Left lobe of liver (tissue), 2 donors: ENCODE measurements around the gene NUMA1. TPM values are rescaled to one million over a fixed set of nuclear protein-coding genes. Genes with fewer than 3 reads are reported as not detected.

ENCODE experiments used
- ATAC-seq: fragments of 200-7000 bp; cut with Tn5 transposase; one replicate; pipeline ENCODE4 v1.9.1; 2020; ENCODE audit warnings: mild to moderate bottlenecking, moderate library complexity
- DNase-seq: peaks from one replicate; pipeline ENCODE4 v3.0.0-alpha.2; 2020; ENCODE audit warnings: low spot score
- total RNA-seq: library from RNA; stranded (reverse); gene quantifications from one replicate; pipeline ENCODE4 v1.2.1, GENCODE V29; 2021
- donor health status: DM: no; HTN: no; CAD: no; lungs with moderate emphysema.
- donor health status: DM: no; HTN: yes; CAD: no.

Gene NUMA1
- total RNA-seq, 1 donor from 2014 or later: 59.0 TPM

DNA sequence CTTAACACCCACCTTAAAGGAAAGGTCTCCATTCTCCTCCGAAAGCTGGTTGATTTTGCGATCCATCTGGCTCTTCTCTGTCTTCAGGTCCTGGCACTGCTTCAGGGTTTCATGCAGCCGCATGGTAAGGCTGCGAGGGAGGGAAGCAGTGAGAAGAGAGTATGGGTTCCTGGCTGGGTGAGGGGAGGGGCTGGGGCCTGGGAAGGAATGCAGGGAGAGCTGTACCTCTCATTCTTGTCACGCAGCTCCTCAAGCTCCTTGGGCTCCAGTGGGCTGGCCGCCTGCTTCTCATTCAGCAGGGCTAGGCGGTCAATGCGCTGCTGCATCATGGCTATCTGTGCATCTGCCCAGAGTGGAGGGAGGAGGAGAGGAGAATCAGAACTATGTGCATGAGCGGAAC lies 62.2 kb downstream of the NUMA1 start:
- no peak for DNase-seq
- no peak for ATAC-seq

DNA sequence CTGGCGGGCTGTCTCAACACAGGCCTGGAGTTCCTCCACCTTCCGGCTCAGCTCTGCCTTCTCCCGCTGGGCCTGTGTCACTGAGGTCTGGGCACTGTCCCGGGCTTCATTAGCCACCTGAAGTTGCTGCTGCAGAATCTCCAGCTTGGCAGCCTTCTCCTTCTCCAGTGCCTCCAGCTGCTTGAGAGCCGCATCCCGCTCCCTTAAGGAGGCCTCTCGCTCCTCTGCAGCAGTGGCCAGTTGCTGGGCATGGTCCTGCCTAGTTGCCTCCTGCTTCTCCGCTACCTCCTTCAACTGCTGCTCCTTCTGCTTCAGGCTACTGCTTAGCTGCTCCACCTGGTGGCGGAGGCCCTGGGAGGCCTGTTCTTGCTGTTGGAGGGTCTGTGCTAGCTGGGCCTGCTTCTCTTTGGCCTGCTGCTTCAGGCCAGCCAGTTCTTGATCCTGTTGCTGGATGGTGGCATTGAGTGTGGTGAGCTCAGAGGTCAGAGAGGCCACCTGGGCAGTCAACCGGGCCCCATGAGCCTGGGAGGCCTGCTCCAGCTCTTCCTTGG lies 64.8 kb downstream of the NUMA1 start:
- ATAC-seq (peak; percentile 15), DNase-seq (no peak)

DNA sequence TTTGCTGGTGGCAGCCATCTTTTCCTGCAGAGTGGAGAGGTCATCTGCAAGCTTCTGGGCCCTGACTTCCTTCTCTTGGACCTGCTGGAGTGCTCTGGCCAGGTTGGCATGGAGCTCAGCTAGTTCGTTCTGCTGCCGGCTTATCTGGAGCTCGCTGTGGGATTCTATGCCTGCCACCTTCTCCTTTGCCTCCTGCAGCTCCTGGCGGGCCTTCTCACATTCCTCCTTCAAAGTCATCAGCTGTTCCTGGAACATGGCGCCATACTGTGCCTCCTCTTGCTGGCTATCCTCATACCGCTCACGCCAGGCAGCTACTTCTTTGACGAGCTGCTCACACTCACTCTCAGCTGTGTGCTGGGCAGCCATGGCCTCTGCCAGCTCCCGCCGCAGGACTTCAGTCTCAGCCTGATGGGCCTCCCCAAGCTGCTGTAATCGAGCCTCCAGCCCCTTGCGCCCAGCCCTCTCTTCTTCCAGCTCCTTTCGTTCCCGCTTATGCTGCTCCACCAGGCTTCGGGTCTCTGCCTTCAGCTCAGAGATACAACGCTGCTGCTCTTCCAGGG lies 65.5 kb downstream of the NUMA1 start:
- ATAC-seq (no peak), DNase-seq (no peak)

DNA sequence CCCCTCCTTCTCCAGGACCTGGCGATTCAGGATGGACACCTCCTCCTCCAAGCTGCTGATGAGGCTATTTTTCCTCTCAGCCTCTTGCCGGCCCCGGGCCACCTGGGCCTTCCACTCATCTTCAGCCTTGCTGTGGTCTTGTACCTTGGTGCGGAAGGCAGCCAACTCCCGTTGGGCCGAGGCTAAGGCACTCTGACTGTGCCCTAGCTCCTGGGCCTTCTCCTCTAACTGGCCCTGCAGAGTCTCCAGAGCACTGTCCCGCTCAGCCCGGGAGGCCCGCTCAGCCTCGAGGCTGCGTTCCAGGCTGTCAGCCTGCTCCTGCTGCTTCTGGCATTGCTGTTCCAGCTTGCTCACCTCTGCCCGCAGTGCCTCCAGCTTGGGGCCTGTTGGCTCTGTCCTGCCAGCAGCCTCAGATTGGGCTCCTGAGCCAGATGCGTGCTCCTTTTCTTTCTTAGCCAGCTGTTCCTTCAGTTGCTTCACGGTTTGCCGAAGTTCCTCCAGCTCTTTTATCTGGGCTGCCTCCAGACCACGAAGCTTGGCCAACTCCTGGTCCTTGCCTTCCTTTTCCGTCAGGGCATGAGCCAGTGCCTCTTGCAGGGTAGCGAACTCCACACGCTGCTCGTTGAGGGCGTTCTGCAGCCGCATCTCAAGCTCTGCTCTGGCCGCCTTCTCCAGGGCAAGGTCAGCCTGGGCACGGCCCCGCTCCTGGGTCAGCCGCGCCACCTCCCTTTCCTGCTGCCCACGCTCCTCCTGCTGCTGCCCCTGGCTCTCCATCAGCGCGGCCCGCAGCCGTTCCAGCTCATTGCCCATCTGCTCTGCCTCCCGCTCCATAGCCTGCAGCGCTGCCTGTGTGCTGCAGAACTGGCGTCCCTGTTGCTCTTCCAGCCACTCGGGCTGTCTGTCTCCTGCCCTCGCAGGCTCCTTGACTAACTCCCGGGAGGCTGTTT lies 66.3 kb downstream of the NUMA1 start:
- DNase-seq (no peak), ATAC-seq (no peak)

DNA sequence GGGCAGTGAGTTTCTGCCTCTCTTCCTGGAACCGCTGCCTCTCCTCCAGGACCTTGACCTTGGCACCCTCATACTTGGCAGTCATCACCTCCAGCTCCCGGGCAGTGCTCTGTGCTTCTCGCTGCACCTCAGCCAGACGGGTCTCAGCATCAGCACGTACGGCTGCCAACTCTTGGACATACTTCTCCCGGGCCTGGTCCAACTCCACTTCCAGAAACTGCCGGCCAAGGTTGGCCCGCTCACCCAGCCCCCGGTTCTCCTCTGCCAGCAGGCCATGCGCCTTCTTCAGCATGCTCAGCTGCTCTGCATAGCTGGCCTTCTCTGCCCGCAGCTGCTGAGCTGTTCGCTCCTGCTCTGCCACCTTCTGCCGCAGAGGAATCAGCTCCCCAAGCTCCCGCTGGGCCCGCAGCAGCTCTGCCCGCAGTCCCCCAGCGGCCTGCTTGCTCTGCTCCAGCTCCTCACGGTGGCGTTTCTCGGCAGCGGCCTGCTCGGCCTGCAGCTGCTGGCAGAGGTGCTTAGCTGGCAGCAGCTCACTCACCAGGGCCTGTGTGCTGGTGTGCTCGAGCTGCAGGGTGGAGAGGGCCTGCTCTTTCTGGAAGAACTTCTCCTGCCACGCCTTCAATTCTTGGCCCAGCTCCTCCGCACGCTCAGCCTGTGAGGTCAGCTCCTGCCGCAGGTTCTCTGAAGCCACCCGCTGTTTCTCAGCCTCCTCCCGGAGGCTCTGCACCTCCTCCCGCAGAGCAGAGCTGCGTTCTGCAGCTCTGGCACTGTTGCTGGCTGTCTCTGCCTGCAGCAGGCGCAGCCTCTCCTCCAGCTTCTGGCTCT lies 67.2 kb downstream of the NUMA1 start:
- DNase-seq (peak; percentile 66), ATAC-seq (peak; percentile 74)

DNA sequence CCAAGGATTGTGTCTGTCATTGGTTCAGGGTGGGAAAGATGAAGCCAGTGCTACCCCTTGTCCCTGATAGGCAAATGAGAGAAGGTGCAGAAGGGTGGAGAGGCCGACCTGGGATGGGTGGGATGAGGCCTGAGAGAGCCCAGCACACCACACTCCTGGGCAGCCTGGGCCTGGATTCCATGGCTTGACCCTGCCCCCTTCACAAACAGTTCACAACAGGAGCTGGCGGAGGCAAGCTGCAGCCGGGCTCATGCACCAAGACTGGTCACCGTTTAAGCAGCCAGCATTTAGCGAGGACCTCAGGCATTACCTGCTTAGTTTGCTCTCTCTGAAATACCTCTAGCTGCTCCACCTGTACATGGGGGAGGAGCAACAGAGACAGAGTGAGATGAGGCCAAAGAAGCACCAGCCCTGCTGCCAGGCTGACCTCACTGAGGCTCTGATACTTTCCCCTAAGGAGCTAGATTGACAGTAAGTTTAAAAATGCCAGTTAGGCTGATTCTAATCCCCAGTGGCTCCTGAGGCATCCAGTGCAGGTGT lies 68.2 kb downstream of the NUMA1 start:
- ATAC-seq: peak; percentile 11
- no peak for DNase-seq

DNA sequence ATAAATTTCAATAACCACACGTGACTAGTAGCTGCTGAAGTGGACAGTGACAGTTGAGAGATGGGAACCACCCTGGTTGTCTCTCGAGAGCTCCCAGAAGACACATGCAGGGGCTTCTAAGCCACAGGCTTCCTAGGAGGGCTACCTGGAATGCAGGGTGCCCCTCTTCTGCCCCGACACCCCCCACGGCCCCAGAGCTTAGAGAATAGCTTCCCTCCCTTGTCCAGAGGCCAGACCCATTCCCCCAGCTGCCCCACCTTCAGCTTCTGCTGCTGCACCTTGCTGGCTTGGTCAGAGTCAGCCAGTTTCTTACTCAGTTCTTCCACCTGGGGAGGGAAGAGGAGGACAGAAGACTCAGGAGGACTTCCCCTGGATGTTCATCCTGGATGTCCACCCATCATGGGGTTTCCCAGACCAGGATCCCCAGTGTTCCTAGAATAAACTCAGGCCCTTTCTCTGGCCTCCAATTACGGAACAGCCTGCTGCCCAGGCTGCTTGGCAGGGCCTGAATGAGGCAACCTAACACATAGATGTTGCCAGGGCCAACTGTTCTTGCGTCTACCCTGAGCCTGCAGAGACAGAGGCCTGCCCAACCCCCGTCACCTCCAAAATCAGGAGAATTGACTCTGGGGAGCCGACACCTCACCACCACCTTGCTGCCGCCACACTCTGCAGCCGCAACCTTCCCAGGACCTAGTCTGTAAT lies 69.7 kb downstream of the NUMA1 start:
- no peak for DNase-seq
- ATAC-seq: no peak

DNA sequence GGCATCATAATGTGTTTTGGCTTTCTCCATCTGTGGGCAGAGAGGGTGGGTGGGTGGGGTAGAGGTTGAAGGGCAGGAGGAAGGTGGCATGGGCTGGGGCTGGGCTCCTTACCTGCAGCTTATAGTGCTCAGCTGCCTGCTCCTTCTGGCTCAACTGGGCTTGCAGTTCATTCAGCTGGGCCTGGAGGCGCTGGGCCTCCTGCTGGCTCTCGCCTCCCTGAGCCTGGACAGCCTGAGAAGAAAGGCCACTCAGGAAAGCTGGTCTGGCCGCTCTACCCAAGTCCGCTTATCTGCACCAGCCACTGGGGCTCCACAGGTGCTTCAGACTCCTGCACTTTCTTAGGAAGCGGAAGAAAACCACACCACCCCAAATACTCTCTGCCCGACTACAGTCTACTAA lies 71.2 kb downstream of the NUMA1 start:
- no peak for ATAC-seq
- DNase-seq: no peak

DNA sequence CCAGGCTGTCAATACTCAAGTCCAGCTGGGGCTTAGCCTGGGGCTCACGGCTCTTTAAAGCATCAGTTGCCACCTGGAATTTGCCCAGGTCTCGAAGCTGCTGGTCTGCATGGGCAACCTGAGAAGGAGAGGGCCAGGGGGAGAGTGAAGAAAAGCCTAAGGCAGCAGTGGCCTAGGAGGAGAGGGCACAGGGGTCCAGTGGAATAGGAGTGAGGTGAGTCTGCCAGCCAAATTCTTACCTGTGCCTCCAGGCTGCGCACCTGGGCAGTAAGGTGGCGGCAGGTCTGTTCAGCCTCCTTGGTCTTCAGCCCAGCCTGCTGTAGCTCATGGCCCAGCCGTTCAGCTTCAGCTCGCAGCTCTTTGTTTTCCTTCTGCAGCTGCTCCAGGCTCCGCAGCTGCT lies 71.6 kb downstream of the NUMA1 start:
- DNase-seq (no peak), ATAC-seq (no peak)

DNA sequence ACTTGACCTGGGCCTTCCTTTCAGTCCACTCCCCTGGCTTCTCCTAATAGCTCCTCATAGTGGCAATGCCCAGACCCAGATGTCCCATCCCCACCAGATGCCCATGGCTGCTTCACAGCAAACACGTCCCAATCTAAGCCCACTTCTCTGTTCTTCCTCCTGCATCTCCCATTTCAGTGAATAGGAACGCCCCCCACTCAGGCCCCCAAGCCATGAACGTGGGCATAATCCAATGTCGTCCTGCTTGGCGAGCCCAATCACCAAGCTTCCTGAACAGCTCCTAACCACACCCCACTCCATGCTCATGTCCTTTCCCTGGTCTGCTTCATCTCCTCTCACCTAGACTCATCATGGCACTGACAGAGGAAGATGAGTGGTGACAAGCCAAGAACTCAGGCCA lies 72.8 kb downstream of the NUMA1 start:
- DNase-seq: no peak
- ATAC-seq: no peak

DNA sequence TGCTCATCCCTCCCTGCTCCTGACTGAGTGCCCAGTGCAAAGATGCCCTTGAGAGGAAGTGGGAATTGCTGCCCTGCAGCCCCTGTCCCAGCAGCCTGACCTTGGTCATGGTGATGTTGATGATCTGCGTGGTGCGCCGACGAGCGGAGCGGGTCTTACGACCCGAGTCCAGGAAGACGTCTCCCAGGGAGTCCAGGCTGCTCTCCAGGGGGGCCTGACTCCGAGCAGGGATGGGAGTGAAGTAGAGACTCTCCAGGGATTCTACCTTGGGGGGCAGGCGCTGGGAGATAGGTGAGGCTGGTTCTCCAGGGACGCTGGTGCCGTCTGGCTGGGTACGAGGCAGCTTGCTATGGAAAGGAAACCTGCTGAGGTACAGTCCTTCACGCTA lies 73.3 kb downstream of the NUMA1 start:
- DNase-seq (no peak), ATAC-seq (no peak)

DNA sequence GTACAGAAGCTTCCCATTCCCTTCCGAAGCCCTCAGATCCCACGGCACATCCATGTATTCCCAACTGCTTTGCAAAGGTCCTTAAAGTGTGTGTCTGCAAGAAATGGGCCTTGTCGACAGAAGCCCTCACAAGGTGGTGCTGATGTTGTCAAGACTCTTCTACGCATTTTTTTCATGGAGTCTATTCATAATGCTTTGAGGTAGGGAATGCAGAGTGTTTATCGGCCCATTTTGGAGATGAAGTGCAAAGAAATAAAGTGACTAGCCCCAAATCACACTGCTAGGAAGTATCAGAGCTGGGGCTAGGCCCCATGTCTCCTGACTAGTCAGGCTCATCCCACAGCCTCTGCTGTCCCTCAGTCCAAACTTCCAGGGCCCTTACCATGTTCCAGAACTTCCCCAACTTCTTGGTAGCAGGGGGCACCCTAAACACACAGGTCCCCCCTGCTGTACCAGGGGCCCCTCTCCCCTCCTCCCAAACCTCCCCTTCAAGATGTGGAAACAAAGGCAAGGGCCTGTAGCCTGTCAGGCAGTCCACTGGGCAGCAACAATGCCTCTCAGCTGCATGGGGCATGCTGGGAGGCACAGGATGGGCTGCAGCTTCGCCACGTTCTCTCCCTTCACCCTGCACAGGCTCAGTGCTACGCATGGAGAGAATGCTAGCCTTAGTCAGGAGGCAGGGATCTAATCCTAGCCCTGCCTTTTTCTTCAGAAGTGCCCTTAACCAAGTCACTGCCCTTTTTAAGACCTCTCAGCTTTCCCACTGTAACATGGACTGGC lies 73.8 kb downstream of the NUMA1 start:
- no peak for ATAC-seq
- DNase-seq: no peak

DNA sequence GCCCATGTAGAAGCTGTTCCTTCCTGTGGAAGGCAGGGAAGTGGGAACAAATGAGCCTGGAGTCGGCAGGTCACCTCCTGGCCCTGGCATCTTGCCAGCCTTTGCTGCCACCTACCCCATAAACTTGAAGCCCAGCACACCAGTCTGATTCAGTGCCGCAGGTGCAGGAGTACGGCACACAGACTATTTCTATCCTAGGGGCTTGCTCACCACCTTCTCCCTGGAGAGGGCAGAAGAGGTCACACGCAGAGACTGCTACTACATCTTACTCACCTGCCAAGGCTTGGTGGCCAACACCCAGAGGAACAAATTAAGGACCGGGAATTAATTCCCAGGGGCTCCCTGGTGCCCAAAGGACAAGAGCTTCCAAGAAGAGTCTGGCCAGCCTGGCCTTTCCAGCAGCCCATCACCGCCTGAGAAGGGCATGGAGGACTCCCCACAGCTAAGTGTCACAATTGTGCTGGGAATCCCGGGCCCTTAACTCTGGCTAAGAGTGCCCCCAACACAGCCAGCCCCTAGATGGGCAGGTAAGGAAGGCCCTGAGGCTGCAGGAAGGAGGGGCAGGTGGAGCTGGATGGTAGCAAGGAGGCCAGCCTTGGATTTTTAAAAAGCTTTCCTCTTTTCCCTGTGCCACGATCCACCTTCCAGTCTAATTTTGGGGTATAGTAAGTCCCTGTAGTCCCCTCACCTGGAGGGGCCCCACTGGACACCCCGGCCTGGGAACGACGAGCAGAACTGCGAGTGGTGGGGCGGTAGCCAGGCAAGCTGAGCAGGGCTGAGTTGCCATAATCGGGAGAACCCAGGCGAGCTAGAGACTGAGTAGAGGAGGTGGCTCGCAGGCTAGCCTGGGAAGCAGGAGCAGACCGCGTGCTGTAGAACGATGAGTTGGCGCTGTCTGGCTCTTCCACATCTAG lies 74.7 kb downstream of the NUMA1 start:
- ATAC-seq: no peak
- DNase-seq: no peak

DNA sequence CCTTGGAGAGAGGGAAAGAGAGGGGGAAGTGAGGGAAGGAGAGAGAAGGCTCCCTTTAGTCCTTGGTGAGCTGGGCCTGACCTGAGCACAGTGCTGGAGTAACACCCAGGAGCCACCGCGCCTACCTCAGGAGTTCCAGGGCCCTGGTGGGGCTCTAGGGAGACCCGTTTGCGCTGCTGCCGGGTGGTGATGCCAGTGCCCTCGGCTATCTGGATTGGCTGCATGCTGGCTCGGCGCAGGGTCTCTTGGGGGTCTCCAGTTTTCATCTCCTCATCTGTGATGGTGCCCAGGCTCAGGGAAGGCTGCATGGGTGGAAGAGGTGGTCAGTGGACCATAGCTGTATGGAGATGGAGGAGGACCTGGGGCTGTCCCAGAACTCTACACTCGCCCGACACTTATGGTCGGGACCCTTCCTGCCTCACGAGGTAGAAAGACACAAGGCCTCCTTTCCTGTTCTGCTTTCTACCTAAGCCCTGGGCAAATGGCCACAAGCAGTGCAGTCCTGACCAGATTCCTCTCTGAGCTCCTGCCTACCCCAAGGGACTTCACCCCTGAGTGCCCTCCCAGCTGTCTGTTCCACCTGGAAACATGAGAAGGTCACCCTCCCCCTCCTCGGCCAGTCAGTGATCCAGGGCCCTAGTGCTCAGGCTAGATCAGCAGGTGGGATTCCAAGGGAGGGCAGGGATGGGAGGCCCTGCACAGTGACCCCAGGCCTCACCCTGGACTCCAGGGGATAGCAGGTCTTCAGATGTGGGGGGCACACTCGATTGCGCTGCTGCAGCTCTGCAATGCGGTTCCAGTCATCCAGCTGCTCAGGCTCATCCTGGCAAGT lies 75.6 kb downstream of the NUMA1 start:
- ATAC-seq (no peak), DNase-seq (no peak)

DNA sequence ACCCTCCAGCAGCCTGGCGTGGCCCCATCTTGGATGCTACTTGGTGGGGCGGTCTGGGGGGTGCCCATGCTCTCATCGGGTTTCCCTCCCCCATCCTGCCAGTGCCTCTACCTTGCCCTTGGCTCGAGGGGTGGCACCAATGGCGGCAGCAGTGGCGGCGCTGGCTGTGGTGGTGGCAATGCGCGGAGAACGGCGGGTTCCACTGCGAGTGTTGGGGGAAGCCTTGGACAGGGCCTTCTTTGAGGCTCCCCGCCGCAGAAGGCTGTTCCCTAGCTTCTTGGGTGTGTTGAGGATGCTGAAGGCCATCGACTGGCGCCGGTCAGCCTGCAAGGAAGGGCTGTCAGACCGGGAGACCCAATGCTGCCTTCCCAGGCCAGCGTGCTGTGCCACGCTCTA lies 76.6 kb downstream of the NUMA1 start:
- DNase-seq (no peak), ATAC-seq (no peak)

DNA sequence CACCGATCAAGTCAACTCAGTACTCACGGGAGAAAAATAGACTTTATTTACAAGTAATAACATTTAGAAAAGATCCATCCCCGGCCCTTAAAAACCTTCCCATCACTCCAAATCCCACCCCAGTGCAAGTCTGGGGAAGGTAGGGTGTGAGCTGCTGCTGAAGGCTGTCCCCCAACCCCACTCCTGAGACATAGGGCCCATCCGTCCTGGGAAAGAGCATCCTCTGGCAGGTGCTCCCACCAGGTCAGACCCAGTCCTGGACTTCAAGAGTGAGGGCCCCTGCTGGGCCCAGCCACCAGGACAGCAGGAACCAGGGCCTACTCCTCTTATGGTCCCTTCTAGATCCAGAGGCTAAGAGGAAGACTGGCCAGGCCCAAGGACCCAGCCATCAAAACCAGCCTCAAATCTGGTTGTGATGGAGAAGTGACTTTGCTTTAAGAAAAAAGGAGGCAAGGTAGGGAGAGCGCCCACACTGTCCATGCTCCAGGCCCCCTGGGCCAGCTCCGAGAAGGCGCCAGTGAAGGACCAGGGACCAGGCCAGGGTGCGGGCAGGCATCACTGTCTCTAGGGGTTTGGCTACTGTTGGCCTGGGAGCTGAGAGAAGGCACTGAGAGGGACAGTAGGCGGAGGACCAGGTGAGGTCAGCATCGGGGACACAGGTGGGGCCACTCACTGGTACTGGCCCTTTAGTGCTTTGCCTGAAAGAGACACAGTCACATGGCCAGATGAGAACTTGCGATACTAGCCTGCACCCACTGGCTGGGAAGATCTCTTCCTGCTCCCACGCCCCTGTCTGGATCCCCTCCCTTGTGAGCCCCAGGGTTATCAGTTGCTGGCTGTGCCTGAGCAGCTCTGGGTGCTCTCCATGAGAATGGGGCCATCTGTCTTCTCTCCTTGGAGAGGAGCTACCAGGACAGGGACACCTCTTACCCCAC lies 77.2 kb downstream of the NUMA1 start:
- DNase-seq (no peak), ATAC-seq (no peak)
